Ovary (tissue), 3 donors: ENCODE data around the gene SPINK7.

Experiments
- CTCF ChIP-seq, 3 donors: fragments of 450-650 bp in 2 of 3; fragments of 200-600 bp in 1 of 3; IDR thresholded peaks; one replicate each; pipeline versions ENCODE4 v1.5.1 to v1.8.0; 2016 to 2022; ENCODE audit warnings: antibody characterized with exemption in 3 of 3, mild to moderate bottlenecking in 1 of 3
- EP300 ChIP-seq: sonication (generic); formaldehyde crosslinking; IDR thresholded peaks from one replicate; pipeline ENCODE4 v1.6.1; 2017; ENCODE audit warnings: antibody characterized with exemption
- POLR2A ChIP-seq: fragments of 450-650 bp; IDR thresholded peaks from one replicate; pipeline ENCODE4 v1.6.1; 2017; ENCODE audit warnings: antibody characterized with exemption, mild to moderate bottlenecking, moderate library complexity
- donor health status: DM: no; HTN: no; CAD: no.

GRCh38 chr5:148268566-148268965 is 43.7 kb upstream of the SPINK7 start, which contains the start of gene SPINK13:
- no peak for TF ChIP-seq CTCF (IDR thresholded peaks at IDR 0.05)
- TF ChIP-seq POLR2A, result no peak
- TF ChIP-seq EP300, result no peak
